Activated T-helper 17 cell treated with anti-CD3 and anti-CD28 coated beads, Interleukin-2, amount 50 U/mL, for 72 hours (primary cell): Measurements from ENCODE around the gene RXRA. TPM values are rescaled to one million over a fixed set of nuclear protein-coding genes. Genes with fewer than 3 reads are reported as not detected.
A peak's percentile ranks its signal among the peaks of the same experiment; 100 is the strongest.

Experiments used
- ATAC-seq: fragments of 150-1000 bp; cut with Tn5 transposase; replicated peaks from 2 replicates; pipeline ENCODE4 v1.10.0; 2021; ENCODE audit warnings: mild to moderate bottlenecking, moderate library complexity
- H3K27ac Mint-ChIP-seq: one replicate; pipeline ENCODE4 v1.8.0; 2022; ENCODE audit warnings: mixed read lengths
- H3K27me3 Mint-ChIP-seq: one replicate; pipeline ENCODE4 v1.8.0; 2022; ENCODE audit warnings: mixed read lengths
- H3K36me3 Mint-ChIP-seq: one replicate; pipeline ENCODE4 v1.8.0; 2022; ENCODE audit warnings: low read depth, mild to moderate bottlenecking, mixed read lengths
- H3K4me1 Mint-ChIP-seq: one replicate; pipeline ENCODE4 v1.8.0; 2022; ENCODE audit warnings: mixed read lengths
- H3K4me3 Mint-ChIP-seq: one replicate; pipeline ENCODE4 v1.8.0; 2022; ENCODE audit warnings: mild to moderate bottlenecking, mixed read lengths
- H3K9me3 Mint-ChIP-seq: one replicate; pipeline ENCODE4 v1.8.0; 2022; ENCODE audit warnings: mixed read lengths
- total RNA-seq, 2 donors: library from RNA; stranded (reverse); gene quantifications; one replicate each; pipeline ENCODE4 v1.2.3, GENCODE V29; 2022

Gene RXRA
- total RNA-seq, 2 donors from 2014 or later = 4.2 to 41.6 TPM

DNA sequence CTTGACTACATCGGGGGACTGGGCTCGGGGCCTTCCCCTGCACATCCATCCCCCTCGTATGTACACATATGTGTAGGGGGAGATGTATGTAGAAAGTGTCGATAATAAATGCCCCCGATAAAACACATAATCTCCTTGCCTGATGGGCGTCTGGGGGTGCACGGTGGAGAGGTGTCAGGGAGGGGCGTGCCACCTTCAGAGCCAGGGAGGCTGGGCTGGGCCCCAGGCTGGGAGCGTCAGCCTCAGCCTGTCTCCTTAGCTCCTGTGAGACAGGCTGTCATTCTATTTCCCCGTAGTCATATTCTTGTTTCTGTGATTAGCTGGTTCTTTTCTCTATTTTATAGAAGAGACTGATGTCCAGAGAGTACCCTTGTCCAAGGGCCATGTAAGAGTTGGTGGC lies 4.7 kb upstream of the RXRA start:
- H3K27ac Mint-ChIP-seq = no peak overlapping the region
- no peaks in the 10 kb centered on the region for H3K9me3 Mint-ChIP-seq
- no peak overlapping the region for H3K4me3 Mint-ChIP-seq
- ATAC-seq = no peak
- peaks cover 4% of the 10 kb centered on the region for H3K27me3 Mint-ChIP-seq
- H3K4me1 Mint-ChIP-seq = peaks cover 8% of the 10 kb centered on the region
- no peaks in the 10 kb centered on the region for H3K36me3 Mint-ChIP-seq

DNA sequence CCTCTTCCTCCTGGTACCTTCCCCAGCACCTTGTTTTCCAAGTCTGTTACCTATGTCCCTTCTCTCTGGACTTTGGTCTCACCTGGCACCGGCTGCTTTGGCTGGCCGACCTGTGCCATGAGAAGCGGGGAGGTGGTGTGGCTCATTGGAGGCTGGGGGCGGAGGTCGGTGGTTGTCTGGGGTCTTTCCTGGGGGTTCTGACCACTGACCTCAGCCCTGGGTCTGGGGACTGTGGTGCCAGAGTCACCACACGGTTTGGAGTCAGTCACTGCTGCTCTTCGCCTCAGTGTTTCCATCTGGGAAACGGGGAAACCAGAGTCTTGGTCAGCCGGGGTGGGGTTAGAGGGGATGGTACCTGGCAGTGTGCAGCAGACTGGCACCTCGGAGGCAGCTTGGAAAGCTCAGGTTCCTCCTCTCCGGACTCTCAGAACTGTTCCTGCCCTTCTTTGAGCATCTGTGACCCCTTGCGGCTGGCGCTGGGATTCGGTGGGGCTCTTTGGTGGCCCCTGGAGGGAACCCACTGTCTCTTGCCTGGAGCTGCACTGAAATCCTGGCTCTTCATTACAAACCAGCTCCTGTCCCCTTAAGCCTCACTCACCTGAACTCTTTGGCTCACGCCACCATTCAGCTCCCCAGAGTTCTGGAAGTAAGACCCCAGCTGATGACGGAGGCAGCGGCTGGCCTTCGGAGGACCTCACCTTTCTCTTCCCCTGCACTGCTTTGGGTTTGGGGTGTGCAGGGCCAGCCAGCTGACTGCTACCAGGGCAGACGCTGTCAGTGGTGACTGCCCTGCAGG lies 4.1 kb upstream of the RXRA start:
- Mint-ChIP-seq H3K4me3 (no peak overlapping the region), H3K4me1 (peaks cover 8% of the 10 kb centered on the region), H3K27ac (no peak overlapping the region), H3K36me3 (no peaks in the 10 kb centered on the region), H3K9me3 (no peaks in the 10 kb centered on the region), H3K27me3 (peaks cover 4% of the 10 kb centered on the region)
- no peak for ATAC-seq

DNA sequence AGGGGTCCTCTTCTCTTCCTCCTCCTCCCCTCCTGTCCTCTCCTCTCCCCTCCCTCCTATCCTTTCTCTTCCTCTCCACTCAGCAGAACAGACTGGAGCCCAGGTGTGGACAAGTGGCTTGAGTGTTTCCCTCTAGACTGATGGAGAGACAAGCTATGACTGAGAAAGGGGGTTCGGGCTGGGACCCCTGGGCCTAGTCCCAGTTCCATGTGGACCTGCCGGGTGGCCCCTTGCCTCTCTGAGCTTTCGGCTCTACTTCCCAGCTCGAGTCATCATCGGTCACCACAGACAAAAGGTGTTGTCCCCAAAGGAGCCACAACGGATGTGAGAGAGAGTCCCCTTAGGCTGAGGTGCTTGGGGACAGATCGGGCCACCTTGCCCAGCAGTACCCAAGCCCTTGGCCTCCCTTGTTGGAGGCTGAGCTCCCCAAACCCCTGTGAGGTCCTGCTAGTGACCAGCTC lies 3.4 kb upstream of the RXRA start:
- H3K4me1 Mint-ChIP-seq = peaks cover 8% of the 10 kb centered on the region
- no peaks in the 10 kb centered on the region for H3K36me3 Mint-ChIP-seq
- no peaks in the 10 kb centered on the region for H3K9me3 Mint-ChIP-seq
- H3K27me3 Mint-ChIP-seq = peaks cover 4% of the 10 kb centered on the region
- no peak for ATAC-seq
- no peak overlapping the region for H3K27ac Mint-ChIP-seq
- H3K4me3 Mint-ChIP-seq = no peak overlapping the region

DNA sequence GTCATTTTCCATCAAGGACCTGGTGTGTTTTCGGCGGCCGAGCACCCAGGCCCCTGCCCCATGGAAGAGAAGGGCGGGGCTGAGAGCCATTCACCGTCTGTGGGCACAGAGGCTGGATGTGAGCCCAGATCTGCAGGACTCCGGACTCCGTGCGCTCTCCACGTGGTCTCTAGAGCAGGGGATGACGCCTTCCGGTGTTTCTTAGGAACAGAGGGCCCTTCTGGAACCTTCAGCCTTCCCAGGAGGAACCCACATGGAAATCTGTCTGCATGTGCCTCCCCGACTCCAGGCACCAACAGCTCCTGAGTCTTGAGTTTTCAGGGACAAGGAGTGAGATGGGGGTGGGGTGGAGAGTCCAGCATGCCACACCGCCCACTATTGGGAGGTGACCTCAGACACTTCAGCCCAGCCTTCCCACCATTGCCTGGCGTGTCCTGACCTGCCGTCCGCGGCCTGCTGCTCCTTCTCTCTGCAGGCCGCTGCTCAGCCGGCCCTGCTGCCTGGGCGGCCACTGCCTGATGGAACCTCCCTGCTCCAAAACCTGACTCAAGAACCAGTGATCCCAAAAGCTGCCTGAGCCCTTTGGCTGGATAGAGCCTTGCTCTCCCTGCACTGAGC lies 2.4 kb upstream of the RXRA start:
- H3K27me3 Mint-ChIP-seq = peaks cover 4% of the 10 kb centered on the region
- peaks cover 8% of the 10 kb centered on the region for H3K4me1 Mint-ChIP-seq
- H3K4me3 Mint-ChIP-seq = no peak overlapping the region
- no peaks in the 10 kb centered on the region for H3K36me3 Mint-ChIP-seq
- no peaks in the 10 kb centered on the region for H3K9me3 Mint-ChIP-seq
- H3K27ac Mint-ChIP-seq = no peak overlapping the region
- ATAC-seq = no peak

DNA sequence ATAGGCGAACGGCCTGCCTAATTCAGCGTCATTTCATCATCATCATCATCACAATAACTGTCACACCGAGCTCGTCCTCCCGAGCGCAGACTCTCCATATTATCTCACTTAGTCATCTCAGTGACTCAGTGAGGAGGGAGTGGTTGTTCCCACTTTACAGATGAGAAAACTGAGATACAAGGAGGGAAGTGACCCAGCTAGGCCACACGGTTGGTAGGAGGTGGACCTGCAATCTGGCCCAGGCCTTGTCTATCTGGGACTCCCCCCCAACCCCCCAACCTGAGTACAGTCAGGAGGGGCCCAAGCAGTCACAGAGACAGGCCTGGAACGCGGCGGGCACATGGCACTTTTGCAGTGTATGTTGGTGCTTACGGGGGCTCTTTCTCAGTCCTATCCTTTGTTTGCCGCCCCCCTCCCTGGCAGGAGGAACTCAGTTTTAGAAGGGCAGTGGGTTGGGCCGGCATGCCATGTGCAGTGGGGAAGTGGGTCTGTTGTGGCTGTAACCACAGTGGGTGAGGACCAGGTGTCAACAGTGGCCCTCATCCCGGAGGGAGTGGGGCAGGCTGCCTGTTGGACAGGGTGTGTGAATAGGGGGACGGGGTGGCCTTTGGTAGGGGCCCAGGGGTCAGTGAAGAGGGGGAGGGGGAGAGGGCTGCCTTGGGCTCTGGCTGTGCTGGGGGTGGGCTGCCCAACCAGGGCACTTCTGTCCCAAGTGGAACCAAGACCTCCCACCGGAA lies 1.7 kb upstream of the RXRA start:
- Mint-ChIP-seq H3K4me3 (peak overlapping the region; percentile 69), H3K27me3 (peaks cover 4% of the 10 kb centered on the region), H3K4me1 (peaks cover 8% of the 10 kb centered on the region), H3K36me3 (no peaks in the 10 kb centered on the region), H3K9me3 (no peaks in the 10 kb centered on the region), H3K27ac (no peak overlapping the region)
- peak; percentile 83 for ATAC-seq

DNA sequence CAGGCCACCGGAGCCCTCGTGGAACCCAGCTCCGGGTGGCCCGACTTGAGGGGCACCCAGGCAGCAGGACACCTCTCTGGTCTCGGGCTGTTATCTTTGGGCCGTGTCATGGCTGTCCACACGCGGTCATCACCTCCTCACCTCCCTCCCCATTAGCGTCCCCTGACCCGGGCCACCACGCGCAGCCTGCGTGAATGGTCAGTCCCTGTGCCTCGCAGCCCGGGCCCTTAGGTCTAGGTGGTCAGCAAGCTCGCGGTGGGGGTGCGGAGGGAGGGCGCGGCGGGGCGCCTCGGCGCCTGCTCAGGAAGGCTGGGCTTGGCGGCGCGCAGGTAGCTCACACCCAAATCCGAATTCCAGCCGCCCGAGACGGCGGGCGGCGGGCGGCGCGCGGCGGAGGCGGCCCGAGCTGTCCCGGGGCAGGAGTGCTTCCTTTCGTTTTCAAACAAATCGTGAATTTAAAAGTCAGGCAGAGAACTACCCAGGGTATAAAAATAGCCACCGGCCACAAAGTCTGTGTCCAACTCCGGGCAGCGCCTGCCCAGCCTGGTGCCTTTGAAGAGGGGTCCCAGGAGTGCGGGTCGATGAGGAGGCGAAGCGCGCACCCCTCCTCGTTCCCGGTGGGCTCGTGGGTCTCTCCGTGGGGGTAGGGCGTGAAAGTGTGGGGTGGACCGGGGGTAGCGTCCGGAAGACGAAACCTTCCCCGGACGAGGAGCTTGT lies 1.0 kb upstream of the RXRA start:
- Mint-ChIP-seq H3K36me3 (no peaks in the 10 kb centered on the region), H3K4me1 (peaks cover 8% of the 10 kb centered on the region), H3K27ac (no peak overlapping the region), H3K9me3 (no peaks in the 10 kb centered on the region), H3K4me3 (peak overlapping the region; percentile 69), H3K27me3 (peaks cover 4% of the 10 kb centered on the region)
- peak; percentile 14 for ATAC-seq

DNA sequence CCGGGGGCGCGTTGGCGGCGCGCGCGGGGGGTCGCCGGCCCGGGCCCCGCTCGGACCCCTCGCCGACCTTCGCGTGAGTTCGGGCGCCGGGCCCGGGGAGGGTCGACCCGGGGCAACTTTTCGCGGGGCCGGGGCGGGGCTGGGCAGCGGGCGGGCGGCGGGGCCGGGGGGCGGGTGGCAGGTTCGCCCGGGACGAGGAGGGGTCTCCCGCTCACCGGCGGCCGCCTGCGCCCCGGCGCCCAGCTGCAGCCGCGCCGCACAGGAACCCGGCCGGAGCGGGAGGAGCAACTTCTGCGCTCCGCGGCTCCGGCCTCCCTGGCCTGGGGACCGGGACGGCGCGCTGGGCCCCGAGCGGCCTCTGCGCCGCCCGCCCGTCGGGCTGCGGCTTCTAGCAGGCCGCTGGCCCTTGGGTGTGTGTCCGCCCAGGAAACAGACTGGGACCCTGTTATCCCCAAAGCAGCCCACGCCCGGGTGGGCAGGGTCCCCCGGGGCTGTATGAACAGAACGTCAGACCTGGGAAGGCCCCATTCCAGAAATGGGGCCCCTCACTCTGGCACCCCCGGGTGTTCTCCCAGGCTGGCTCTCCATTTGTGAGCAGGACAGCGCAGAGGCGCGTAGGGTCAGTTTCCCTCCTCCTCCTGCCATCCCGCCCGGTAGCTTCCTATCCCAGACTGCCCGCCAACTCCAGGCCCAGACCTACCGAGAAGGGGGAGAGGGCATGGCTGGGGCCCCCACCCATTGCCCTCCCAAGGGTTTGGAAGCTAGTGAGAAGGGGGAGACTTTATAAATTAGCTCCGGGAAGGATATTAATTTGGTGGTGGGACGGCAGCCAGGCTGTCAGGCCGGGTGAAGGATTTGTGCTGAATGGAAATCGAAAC lies 708 bp downstream of the RXRA start:
- no peak for ATAC-seq
- H3K9me3 Mint-ChIP-seq = no peaks in the 10 kb centered on the region
- H3K27me3 Mint-ChIP-seq = peaks cover 4% of the 10 kb centered on the region
- peaks cover 8% of the 10 kb centered on the region for H3K4me1 Mint-ChIP-seq
- no peaks in the 10 kb centered on the region for H3K36me3 Mint-ChIP-seq
- no peak overlapping the region for H3K27ac Mint-ChIP-seq
- peak overlapping the region; percentile 48 for H3K4me3 Mint-ChIP-seq

DNA sequence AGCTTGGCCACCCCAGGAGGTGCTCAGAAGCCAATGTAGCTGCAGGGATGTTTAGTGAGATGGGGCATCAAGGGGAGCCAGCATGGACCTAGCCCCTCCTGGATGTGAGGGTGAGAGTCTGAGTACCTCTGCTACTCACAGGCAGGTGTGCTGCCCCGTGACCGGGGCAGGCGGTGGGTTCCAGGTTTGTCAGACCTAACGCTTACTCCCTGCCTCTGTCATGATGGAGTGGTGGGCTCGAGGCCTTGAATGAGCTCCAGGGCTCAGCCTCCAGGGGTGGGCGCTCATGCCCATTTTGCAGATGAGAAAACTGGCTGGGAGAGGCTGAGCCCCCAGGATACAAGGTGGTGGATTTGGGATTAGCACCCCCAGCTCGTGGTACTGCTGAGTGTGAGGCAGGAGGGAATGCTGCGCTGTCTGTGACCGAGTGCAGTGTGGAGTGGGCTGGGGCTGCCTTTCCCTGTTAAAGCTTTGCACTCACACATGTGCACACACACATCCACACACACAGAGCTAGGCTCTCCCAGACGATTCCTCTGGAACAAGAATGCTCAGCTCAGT lies 1.5 kb downstream of the RXRA start:
- Mint-ChIP-seq H3K4me1 (peaks cover 8% of the 10 kb centered on the region), H3K27ac (no peak overlapping the region), H3K27me3 (peaks cover 4% of the 10 kb centered on the region), H3K36me3 (no peaks in the 10 kb centered on the region), H3K9me3 (no peaks in the 10 kb centered on the region), H3K4me3 (peak overlapping the region; percentile 48)
- ATAC-seq = no peak

DNA sequence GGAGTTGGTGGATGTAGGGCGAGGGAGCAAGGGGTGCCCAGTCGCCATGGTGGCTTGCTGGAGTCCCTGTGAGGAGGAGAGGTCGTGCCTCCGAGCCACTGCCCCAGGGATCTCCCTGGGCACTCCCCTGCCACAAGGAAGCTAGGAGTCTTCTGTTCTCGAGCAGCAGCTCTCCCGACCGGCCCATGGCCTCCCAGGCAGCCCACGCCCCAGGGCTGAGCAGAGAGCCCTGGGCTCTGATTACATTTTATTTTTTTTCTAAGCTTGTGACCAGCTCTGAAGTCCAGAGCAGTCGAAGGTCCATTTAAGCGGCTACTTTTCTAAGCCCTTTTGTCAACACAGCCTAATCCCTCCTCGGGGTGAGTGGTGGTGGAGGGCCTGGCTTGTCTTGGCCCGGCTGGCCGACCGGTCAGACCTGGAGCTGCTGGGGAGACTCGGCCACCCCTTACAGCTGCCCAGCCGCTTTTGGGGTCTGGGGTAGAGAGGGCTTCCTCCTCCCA lies 2.1 kb downstream of the RXRA start:
- peaks cover 4% of the 10 kb centered on the region for H3K27me3 Mint-ChIP-seq
- H3K27ac Mint-ChIP-seq = no peak overlapping the region
- H3K4me1 Mint-ChIP-seq = peaks cover 8% of the 10 kb centered on the region
- H3K36me3 Mint-ChIP-seq = no peaks in the 10 kb centered on the region
- no peak for ATAC-seq
- H3K4me3 Mint-ChIP-seq = no peak overlapping the region
- H3K9me3 Mint-ChIP-seq = no peaks in the 10 kb centered on the region

DNA sequence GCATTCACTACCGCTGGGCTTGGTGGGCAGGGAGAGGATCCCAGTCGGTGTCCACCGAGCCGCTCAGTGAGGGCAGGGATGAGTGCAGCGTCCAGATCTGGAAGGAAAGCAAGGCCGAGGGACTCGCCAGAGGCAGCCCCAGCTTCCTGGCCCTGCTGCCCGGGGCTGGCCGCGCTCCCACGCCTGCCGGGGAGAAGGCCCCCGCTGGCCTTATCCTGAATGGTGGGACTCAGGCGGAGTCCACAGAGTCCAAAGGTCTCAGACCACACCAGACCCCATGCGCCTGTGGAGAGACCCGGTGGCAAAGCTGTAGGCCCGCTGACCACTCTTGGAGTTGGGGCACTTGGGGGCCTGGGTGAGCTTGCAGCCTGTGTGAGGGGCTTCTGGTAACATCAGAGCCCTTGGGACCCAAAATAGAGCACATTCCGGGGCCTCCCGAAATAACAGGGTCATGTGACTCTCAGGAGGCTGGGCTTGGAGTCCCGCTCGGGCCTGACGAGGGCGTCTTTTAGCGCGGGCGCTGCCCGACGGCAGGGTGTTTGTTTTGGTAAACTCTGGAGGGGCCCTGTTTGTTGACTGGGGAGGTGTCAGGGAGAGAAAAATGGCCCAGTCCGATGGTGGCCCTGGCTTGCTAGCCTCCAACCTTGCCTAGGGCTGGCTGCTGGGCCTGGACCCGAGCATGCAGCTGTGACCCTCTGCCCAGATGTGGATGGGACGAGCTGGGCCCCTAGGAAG lies 2.8 kb downstream of the RXRA start:
- H3K27me3 Mint-ChIP-seq = peaks cover 4% of the 10 kb centered on the region
- ATAC-seq = no peak

DNA sequence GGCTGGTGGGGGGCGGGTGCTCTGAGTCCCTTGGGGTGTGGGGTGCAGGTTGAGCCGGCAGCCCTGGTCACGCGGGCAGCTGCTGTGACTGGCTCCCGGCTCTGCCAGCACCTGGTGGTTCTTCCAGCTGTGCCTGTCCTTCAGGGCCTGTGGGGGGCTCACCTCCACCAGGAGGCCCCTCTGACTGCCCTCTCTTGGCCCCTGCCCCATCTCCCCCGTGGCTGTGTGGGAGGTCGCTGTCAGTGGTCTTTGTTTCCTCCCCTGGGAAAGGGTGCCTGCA lies 3.3 kb downstream of the RXRA start:
- Mint-ChIP-seq H3K36me3 (no peaks in the 10 kb centered on the region), H3K4me3 (no peak overlapping the region), H3K4me1 (peaks cover 2% of the 10 kb centered on the region), H3K9me3 (no peaks in the 10 kb centered on the region), H3K27me3 (peaks cover 2% of the 10 kb centered on the region), H3K27ac (no peak overlapping the region)
- no peak for ATAC-seq

More for the DNA sequence above, 2.8 kb downstream of the RXRA start:
- H3K27ac Mint-ChIP-seq = no peak overlapping the region
- H3K9me3 Mint-ChIP-seq = no peaks in the 10 kb centered on the region
- peaks cover 7% of the 10 kb centered on the region for H3K4me1 Mint-ChIP-seq
- H3K4me3 Mint-ChIP-seq = no peak overlapping the region
- H3K36me3 Mint-ChIP-seq = no peaks in the 10 kb centered on the region

DNA sequence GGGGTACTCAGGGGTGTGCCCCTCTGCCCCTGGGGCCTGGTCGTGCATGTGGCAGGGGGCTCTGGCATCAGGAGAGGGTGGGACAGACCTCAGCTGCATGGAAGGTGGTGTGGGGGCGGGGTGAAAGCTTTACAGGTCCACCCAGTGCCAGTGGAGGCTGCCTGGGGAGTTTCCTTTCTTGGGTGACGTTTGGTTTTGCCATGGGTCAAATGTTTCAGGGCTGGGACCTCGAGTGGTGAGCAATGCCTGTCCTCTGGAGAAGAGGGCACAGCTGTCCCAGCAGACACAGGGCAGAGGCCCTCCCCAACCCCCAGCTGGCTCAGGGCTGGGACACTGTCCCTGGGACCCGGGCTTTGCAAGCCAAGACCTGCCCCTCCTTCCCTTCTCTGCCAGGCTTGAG lies 3.6 kb downstream of the RXRA start:
- no peaks in the 10 kb centered on the region for H3K27me3 Mint-ChIP-seq
- H3K4me3 Mint-ChIP-seq = no peak overlapping the region
- H3K4me1 Mint-ChIP-seq = no peaks in the 10 kb centered on the region
- no peaks in the 10 kb centered on the region for H3K36me3 Mint-ChIP-seq
- H3K27ac Mint-ChIP-seq = no peak overlapping the region
- no peak for ATAC-seq
- H3K9me3 Mint-ChIP-seq = no peaks in the 10 kb centered on the region

DNA sequence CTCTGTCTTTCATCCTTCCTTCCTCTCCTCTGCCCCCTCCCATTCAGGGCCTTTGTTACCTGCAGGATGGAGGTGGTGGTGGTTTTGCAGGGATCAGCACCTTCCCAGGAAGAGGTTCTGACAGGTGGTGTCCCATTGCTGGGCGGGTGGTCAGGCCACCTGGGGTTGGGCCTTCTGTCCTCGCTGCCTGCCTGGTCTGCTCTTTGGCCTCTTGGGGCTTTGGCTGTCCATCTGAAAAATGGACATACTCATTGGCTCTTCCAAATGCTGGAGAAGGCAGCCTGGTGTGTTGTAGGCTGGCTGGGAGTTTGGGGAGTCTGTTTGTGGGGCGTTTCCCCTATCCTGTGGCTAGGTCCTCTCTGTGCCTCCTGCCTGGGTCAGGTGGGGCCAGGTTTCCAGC lies 4.3 kb downstream of the RXRA start:
- Mint-ChIP-seq H3K36me3 (no peaks in the 10 kb centered on the region), H3K27ac (no peak overlapping the region), H3K27me3 (no peaks in the 10 kb centered on the region), H3K9me3 (no peaks in the 10 kb centered on the region), H3K4me3 (no peak overlapping the region), H3K4me1 (no peaks in the 10 kb centered on the region)
- no peak for ATAC-seq
